Pons (tissue), 1 donor: ENCODE results near the gene ZSCAN18.
"Not testable (repeated sequence)": the region's sequence is repeated elsewhere in the genome, so short reads cannot be mapped to it uniquely, and the experiment has no call there.

ENCODE experiments used
- DNase-seq: peaks from one replicate; pipeline ENCODE4 v3.0.0-alpha.2; 2016; ENCODE audit warnings: low spot score

Gene ZSCAN18, protein sequence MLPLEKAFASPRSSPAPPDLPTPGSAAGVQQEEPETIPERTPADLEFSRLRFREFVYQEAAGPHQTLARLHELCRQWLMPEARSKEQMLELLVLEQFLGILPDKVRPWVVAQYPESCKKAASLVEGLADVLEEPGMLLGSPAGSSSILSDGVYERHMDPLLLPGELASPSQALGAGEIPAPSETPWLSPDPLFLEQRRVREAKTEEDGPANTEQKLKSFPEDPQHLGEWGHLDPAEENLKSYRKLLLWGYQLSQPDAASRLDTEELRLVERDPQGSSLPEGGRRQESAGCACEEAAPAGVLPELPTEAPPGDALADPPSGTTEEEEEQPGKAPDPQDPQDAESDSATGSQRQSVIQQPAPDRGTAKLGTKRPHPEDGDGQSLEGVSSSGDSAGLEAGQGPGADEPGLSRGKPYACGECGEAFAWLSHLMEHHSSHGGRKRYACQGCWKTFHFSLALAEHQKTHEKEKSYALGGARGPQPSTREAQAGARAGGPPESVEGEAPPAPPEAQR

DNA sequence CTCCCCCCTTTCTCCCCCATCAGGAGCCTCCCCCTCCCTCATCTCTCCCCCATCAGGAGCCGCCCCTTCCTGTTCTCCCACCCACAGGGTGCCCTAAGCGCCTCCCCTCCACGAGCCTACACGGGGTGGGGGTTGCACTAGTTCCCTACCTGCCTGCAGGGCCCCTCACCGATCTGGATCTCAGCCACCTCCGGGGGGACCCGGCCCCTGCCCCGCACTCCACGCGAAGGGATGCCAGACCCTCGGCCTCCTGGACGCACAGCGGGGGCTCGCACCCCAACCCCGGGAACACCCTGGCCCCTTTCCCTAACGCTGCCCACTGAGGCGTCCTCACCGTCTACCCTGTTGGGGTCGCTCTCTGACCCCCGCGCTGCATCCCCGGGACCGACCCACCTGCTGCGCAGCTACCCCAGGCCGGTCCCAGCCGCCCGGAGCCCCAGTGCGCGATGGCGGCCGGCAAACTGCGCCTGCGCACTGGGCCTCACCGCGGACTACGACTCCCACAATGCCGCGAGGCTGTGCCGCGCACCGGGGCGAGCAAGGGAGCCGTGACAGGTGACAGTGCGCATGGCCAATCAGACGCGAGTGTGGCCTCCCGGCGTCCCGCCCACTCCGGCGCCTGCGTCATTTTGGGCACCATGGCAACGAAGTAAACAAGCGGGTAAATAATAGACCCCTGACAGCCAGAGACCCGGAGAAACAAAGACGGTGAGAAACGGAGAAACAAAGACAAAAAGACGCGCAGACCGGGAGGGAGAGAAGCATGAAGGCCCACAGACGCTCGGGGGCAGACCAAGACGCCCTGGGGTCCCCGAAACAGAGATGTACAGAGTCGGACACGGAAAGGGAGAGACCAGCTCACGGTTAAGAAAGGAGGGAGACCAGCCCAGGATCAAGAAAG is at the start of gene ZSCAN18:
Gene ZSCAN18 (minus strand): TSS at position 451 of the 901 bp plus-strand sequence. CDS start 7,964 bp downstream, outside the sequence.
- peak; percentile 95 for DNase-seq

DNA sequence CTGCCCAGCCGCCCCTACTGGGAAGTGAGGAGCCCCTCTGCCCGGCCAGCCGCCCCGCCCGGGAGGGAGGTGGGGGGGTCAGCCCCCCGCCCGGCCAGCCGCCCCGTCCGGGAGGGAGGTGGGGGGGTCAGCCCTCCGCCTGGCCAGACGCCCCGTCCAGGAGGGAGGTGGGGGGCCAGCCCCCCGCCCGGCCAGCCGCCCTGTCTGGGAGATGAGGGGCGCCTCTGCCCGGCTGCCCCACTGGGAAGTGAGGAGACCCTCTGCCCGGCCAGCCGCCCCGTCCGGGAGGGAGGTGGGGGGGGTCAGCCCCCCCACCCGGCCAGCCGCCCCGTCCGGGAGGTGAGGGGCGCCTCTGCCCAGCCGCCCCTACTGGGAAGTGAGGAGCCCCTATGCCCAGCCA is 49.4 kb upstream of the ZSCAN18 start:
- DNase-seq: not testable (repeated sequence)

DNA sequence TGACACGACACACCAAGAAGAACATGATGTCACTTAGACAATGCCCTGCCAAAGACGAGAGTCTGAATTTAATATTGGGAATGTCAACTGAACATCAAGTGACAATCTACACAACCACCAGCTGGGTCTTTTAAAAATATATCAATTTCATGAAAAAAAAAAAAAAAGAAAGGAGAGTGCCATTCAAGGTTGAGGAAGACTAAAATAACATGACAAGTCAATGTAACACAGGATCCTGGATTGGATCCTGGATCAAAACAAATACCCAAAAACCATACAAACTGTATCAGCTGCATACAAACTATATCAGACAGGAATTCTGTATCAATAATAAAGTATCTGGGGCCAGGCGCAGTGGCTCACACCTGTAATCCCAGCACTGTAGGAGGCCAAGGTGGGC is 47.8 kb upstream of the ZSCAN18 start:
- DNase-seq: no peak

DNA sequence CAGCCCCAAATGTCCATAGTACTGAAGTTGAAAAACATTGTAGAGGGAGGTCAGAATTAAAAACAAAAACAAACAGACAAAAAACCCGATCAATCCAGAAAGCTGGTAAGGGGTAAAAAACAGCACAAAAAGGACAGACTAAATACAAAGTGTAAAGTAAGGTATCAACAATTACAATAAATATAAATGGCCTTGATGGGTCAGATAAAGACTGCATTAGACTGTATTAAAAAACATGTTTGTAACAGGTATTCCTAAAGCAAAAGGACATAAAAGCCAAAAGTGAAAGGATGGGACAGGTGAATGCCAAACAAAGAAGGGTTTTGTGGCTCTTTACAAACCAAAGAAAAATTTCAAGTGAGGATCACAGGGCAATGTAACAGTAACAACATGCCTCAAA is 36.2 kb upstream of the ZSCAN18 start:
- DNase-seq: no peak

DNA sequence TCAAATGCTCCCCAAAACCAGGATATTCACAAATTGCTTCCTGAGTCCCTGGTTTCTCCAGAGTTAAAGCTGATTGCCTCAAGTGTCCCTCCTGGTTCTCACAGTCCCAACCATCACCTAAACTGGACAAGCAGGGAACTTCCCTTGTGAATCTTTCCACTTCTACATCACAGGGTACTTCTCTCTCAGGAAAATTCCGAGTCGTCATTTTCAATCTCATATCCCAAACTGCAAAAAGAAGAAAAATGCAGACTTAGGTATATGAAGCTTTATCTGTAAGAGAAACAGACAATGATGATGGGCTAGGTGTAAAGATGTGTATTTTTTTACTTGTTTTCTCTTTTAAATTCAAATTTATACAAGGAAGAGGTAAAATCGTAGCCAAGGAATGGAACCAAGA is 31.3 kb upstream of the ZSCAN18 start:
- DNase-seq: no peak

DNA sequence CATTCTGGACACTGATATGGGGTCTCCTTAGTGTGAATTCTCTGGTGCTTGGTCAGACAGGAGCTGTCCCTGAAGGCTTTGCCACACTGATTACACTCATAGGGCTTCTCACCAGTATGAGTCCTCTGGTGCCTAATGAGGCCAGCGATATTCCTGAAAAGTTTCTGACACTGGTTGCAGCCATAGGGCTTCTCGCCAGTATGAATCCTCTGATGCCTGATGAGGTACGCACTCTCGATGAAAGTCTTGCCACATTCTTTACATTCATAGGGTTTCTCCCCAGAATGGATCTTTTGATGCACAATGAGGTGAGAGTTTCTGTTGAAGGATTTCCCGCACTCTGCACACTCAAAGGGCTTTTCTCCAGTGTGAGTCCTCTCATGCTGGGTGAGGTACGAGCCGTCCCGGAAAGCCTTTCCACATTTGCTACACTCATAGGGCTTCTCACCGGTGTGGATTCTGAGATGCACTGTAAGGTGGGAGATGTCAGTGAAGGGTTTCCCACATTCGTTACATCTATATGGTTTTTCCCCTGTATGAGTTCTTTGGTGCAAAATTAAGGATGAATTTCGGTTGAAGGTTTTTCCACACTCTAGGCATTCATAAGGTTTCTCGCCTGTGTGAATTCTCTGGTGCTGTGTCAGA is 30.1 kb upstream of the ZSCAN18 start:
- no peak for DNase-seq

DNA sequence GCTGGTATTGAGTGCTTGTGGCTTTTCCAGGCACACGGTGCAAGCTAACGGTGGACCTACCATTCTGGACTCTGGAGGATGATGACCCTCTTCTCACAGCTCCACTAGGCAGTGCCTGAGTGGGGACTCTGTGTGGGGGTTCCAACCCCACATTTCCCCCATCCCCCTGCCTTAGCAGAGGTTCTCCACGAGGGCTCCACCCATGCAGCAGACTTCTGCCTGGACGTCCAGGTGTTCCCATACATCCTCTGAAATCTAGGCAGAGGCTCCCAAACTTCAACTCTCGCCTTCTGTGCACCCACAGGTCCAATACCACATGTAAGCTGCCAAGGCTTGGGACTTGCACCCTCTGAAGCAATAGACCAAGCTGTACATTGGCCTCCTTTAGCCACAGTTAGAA is 25.3 kb upstream of the ZSCAN18 start:
- DNase-seq: no peak

DNA sequence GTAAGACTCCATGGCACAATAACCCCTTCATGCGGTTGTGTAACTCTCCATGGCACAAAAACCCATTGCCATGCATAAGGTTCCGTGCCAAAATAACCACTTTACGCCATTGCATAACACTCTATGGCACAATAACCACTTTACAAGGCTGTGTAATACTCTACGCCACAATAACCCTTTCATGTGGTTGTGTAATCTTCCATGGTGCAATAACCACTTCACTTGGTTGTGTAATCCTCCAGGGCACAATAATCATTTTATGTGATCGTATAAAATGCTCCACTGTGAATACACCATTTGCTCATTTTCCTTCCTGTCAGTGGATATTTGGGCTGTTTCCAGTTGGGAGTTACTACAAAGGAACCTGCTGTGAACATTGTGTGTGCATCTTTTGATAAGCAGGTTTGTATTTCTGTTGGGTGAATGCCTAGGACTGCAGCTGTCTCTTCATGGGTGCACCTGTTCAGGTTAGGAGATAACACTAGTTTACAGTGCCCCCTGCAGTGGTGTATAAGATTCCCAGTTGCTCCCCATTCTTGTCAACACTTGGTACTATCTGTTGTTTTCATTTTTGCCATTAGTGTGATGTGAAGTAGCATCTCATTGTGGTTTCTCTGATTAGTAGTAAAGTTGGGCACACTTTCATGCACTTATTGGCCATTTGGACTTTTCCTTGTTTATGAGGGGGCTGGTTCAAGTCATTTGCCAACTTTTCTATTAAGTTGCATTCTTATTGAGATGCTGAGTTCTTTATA is 21.1 kb upstream of the ZSCAN18 start:
- DNase-seq: no peak

DNA sequence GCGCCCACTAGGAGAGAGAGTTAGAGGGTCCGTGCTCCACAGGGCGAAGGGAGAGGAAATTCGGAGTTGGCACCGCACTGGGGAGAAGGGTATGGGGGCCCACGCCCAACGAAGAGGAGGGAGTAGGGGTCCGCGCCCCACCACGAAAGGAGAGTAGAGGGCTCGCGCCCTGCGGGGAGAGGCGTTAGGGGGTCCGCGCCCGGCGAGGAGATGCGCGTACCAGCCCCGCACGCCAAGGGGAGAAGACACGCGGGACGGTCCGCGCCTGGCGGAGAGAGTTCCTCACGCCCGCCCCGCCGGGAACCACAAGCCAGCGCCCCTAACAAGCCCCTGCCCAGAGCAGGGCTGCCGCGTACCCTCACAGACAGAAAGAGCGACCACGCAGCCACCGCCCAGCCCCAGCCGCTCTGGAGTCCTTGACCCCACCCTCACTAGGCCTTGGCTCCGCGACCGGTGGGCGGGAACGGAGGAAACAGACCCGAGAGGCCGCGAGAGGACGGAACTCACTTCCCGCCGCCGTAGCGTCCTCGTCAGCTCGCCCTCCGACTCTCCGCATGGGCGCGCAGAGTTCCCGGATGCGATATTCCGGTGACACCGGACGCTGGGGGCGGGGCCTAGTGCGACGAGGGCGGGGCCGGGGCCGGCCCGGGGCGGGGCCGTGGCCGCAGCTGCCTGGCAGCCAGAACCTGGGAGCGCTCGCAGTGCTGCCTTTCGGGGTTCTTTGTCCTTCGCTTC is 20.0 kb upstream of the ZSCAN18 start:
- DNase-seq: no peak

DNA sequence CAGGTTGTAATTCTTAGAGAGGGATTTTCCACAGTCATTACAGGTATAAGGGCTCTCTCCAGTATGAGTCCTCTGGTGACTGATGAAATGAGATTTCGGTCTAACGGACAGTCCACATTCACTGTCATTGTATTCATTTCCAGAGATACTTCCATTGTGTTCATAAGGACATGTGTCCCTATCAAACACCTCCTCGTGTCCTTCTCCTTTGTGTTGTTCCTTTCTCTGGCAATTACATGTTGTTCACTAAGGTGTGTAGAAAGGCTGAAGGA is 10.5 kb upstream of the ZSCAN18 start:
- no peak for DNase-seq

DNA sequence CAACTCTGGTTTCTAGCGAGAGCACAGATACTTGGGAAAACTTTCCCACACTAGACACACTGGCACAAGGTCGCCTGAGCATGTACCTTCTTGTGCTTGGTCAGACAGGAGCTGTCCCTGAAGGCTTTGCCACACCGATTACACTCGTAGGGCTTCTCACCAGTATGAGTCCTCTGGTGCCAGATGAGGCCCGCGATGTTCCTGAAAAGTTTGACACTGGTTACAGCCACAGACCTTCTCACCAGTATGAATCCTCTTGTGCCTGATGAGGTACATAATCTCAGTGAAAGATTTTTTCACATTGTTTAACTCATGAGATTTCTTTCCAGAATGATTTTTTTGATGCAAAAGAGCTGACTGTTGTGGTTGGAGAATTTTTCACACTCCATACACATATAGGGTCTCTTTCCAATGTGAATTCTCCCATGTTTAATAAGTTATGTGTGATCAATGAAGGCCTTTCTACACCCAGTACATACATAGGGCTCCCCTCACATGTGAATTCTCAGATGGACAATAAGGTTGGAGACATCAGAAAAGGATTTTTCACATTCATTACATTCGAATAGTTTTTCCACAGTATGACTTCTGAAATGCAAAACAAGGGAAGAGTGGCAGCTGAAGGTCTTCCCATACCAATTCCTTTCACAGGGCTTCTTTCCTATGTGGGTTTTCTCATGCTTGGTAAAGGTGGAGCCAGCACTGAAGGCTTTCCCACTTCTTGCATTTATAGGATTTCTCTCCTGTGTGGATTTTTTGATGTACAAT is 9.9 kb upstream of the ZSCAN18 start:
- DNase-seq: no peak

DNA sequence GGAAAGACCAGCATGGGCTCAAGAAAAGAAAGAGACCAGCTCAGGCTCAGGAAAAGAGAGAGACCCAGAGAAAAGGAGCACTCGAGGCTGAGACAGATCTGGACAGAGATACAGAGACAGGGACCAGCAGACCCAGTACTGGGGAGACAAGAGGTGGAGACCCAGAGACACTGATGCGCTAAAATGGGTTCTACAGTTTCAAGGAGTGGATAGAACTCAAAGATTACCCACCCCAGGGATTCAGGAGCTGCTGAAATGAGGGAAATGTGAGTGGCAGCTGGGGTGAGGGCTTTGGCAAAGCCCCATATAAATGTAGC is 609 bp upstream of the ZSCAN18 start:
- no peak for DNase-seq

DNA sequence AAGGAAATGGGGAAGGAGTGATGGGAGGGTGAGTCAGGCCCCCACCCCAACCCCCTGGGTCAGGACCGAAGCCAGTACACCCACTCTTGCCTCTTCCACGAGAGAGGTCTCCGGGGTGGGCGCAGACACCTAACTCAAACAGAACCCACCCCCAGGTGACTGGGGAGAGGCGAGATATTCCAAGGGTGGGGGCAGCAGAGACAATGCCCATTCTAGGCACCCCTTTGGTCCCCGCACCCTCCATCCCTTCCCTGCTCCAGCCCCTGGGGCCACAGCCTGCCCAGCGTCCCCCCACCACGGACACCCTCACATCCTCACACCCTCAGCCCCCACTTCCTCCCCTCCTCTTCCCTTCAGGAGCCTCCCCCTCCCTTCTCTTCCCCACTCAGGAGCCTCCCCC is 682 bp downstream of the ZSCAN18 start:
- DNase-seq: no peak

DNA sequence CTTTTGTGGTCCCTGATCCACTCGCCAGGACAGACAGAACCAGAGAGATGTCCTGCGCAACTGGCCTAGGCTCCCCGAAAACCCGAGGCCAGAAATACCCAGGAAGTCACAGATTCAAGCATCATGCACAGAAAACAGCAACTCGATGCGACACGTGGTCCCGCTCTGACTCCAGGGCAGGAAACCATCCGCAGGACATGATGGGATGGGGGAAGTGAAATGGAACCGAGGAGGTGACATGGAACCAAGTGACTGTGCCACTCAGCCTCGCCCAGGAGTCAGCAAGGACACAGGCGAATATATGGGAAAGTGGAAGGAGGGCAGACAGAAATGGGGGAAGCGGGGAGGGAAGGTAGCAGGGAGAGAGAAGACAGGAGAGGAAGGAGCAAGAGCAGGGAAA is 1.1 kb downstream of the ZSCAN18 start:
- no peak for DNase-seq

DNA sequence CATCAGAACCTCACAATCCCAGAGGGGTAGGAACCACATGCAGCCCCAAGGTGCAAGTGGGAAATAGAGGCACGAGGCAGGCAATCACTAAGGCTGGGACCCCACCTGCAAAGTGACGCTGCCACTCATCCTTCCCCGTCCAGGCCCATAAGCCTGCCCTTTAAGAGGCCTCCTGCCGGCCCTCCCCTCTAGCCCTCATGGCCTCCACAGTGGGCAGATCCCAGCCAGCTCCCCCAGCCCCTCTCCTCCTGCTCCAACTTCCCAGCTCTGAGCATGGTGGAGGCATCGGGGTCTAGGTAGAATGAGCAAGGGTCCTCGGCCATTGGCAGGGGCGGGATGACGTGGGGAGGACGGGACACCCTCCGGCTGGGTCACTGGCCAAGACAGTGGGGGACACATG is 2.7 kb downstream of the ZSCAN18 start:
- DNase-seq: no peak

DNA sequence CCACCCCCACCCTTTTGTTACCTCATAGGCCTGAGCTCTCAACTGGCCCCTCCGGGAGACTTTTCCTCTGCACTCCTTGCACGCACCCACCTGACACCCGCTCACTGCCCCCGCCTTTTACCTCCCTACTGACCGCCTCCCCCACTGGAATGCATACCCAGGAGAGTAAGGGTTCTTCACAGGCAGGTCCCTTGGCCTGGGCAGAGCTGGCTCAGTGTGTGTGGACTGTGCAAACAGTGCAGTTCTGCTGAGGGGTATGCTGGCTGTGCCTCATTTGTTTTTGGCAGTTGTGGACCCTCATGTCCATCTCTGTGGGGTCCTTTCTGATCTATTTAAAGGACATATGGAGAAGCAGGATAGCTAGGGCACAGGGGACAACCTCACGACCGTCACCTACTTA is 5.0 kb downstream of the ZSCAN18 start:
- no peak for DNase-seq

DNA sequence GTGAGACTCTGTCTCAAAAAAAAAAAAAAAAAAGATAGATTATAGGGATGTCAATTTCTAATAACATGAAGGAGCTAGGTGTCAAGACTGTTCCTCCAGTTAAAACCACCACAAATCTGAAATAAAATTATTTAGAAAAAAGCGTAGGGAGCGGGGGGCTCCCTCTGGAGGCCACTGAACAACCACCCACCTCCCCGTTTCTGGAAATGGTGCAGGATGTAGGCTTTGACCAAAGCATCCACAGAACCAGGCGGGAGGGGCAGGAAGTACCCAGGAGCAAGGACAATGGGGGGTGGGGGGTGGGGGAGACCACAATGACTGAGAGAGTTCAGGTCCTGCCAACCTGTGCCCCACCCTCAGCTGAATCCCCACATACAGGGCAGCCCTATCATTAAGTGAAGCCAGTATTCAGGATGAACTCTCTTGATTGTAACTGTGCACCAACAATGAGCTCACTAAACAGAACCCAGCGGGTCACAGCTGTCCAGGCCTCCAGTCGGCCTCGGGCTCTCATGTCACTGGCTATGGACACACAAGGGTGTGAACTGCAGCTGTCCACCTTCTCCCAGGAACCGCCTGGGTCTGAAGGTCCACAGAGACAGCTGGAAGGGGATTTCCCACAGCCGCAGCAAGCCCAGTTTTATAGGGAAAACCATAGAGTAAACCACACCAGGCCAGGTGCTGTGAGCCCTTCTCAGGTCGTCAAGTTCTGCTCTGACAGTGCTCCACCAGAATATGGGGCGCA is 6.6 kb downstream of the ZSCAN18 start:
- DNase-seq: no peak

DNA sequence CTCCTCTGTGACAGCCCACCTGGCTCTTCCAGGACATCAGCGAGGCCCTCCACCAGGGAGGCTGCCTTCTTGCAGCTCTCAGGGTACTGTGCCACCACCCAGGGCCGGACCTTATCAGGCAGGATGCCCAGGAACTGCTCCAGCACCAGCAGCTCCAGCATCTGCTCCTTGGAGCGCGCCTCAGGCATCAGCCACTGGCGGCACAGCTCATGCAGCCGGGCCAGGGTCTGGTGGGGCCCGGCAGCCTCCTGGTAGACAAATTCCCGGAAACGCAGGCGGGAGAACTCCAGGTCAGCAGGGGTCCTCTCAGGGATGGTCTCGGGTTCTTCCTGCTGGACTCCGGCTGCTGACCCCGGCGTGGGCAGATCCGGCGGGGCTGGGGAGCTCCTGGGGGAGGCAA is 8.2 kb downstream of the ZSCAN18 start:
- no peak for DNase-seq

DNA sequence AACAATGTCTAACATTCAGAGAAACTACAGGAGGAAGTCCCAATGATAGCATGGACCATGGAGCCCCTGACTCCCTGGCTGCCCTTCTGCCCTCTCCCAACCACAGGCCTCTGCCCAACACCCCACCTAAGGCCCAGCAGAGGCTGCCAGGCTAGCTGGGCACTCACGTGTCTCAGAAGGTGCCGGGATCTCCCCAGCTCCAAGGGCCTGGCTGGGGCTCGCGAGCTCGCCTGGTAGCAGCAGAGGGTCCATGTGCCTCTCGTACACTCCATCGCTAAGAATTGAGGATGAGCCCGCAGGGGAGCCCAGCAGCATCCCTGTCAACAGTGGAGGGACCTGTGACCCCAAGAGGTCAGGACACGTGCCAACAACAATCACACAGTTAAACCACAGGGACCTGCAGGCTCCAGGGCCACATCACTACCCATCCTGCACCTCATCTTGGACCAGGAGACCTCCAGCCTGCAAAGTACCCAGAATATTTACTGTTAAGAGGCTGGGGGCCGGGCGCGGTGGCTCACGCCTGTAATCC is 9.4 kb downstream of the ZSCAN18 start:
- no peak for DNase-seq
